DOHH2 (cell line): Measurements from ENCODE around the gene VASP.

ENCODE experiments used
- H3F3A ChIP-seq: fragments of 200-600 bp; sonication (generic), shearing (Covaris generic); 2 replicates; pipeline ENCODE4 v1.6.0; 2016; ENCODE audit warnings: antibody characterized with exemption, mild to moderate bottlenecking; ENCODE audit not compliant: control insufficient read depth, insufficient read depth
- H3K27ac ChIP-seq: fragments of 200-600 bp; sonication (generic); 2 replicates; pipeline ENCODE4 v1.5.1; 2014; ENCODE audit warnings: low read depth, mild to moderate bottlenecking, low read length, moderate library complexity
- H3K27me3 ChIP-seq: fragments of 200-600 bp; sonication (generic); 2 replicates; pipeline ENCODE4 v1.6.1; 2014; ENCODE audit warnings: mild to moderate bottlenecking, low read length, mixed read lengths; ENCODE audit not compliant: control insufficient read depth
- H3K36me3 ChIP-seq: fragments of 200-600 bp; sonication (generic); 2 replicates; pipeline ENCODE4 v1.6.1; 2014; ENCODE audit warnings: mild to moderate bottlenecking, low read length, moderate library complexity, mixed read lengths; ENCODE audit not compliant: control insufficient read depth
- H3K4me1 ChIP-seq: fragments of 200-600 bp; sonication (generic); 2 replicates; pipeline ENCODE4 v1.6.1; 2014; ENCODE audit warnings: mild to moderate bottlenecking, low read length, mixed read lengths; ENCODE audit not compliant: control insufficient read depth
- H3K4me2 ChIP-seq: fragments of 200-600 bp; sonication (generic); 2 replicates; pipeline ENCODE4 v1.6.0; 2014; ENCODE audit warnings: mild to moderate bottlenecking, low read length, moderate library complexity
- H3K4me3 ChIP-seq: fragments of 200-600 bp; sonication (generic); 2 replicates; pipeline ENCODE4 v1.5.1; 2014; ENCODE audit warnings: mild to moderate bottlenecking, low read length, mixed read lengths
- H3K79me2 ChIP-seq: fragments of 200-600 bp; sonication (generic); 2 replicates; pipeline ENCODE4 v1.6.1; 2014; ENCODE audit warnings: mild to moderate bottlenecking, low read length, mixed read lengths; ENCODE audit not compliant: control insufficient read depth
- H3K9me2 ChIP-seq: fragments of 200-600 bp; sonication (generic); replicated peaks from 2 replicates; pipeline ENCODE4 v1.6.1; 2014; ENCODE audit warnings: mild to moderate bottlenecking, low read length, mixed read lengths; ENCODE audit not compliant: control insufficient read depth
- H3K9me3 ChIP-seq: fragments of 200-600 bp; sonication (generic); 2 replicates; pipeline ENCODE4 v1.6.1; 2014; ENCODE audit warnings: antibody characterized with exemption, low read length, mixed read lengths; ENCODE audit not compliant: control insufficient read depth, insufficient read depth
- H4K20me1 ChIP-seq: fragments of 200-600 bp; sonication (generic); 2 replicates; pipeline ENCODE4 v1.6.0; 2014; ENCODE audit warnings: low read depth, mild to moderate bottlenecking, antibody characterized with exemption, low read length, moderate library complexity; ENCODE audit not compliant: control insufficient read depth, insufficient read depth
- CTCF ChIP-seq: fragments of 200-600 bp; sonication (generic); IDR thresholded peaks from one replicate; pipeline ENCODE4 v1.5.1; 2014; ENCODE audit warnings: antibody characterized with exemption, mild to moderate bottlenecking, low read depth, low read length; ENCODE audit not compliant: poor library complexity, severe bottlenecking
- EZH2phosphoT487 ChIP-seq: fragments of 200-600 bp; sonication (generic); IDR thresholded peaks from 2 replicates; pipeline ENCODE4 v1.6.1; 2017; ENCODE audit warnings: borderline replicate concordance, mild to moderate bottlenecking, antibody characterized with exemption, low read length, moderate library complexity, mixed read lengths

VASP gene

GRCh38 chr19:45514376-45515051, 7.2 kb downstream of the VASP start:
- peaks cover 66% of the 10 kb centered on the region for H3K79me2 ChIP-seq
- TF ChIP-seq CTCF, result no peak
- TF ChIP-seq EZH2phosphoT487, result no peak
- peaks cover 26% of the 10 kb centered on the region for H4K20me1 ChIP-seq
- H3K4me3 ChIP-seq, result peak overlapping the region; percentile 52
- H3K36me3 ChIP-seq, result peaks cover 21% of the 10 kb centered on the region
- H3K4me2 ChIP-seq, result peak overlapping the region; percentile 77
- no peaks in the 10 kb centered on the region for H3K9me3 ChIP-seq
- no peaks in the 10 kb centered on the region for H3K9me2 ChIP-seq
- peaks cover 62% of the 10 kb centered on the region for H3K4me1 ChIP-seq
- peak overlapping the region; percentile 65 for H3K27ac ChIP-seq
- H3F3A ChIP-seq, result peaks cover 21% of the 10 kb centered on the region
- H3K27me3 ChIP-seq, result no peaks in the 10 kb centered on the region

GRCh38 chr19:45515081-45515624, 7.9 kb downstream of the VASP start:
- Histone ChIP-seq H3K36me3 (peaks cover 21% of the 10 kb centered on the region), H3K27ac (peak overlapping the region; percentile 65), H3K4me2 (peak overlapping the region; percentile 77), H3K9me2 (no peaks in the 10 kb centered on the region), H3K4me1 (peaks cover 55% of the 10 kb centered on the region), H3K27me3 (no peaks in the 10 kb centered on the region), H3K4me3 (peak overlapping the region; percentile 52), H3K79me2 (peaks cover 60% of the 10 kb centered on the region), H4K20me1 (peaks cover 23% of the 10 kb centered on the region; the same call in 1 of the 2 replicates), H3K9me3 (no peaks in the 10 kb centered on the region), H3F3A (peaks cover 15% of the 10 kb centered on the region; the same call in 1 of the 2 replicates)
- TF ChIP-seq CTCF (no peak), EZH2phosphoT487 (no peak)

GRCh38 chr19:45515807-45516401, 8.6 kb downstream of the VASP start:
- Histone ChIP-seq H4K20me1 (peaks cover 22% of the 10 kb centered on the region; the same call in 1 of the 2 replicates), H3K9me2 (no peaks in the 10 kb centered on the region), H3K4me3 (no peak overlapping the region), H3K36me3 (peaks cover 24% of the 10 kb centered on the region), H3K4me1 (peaks cover 53% of the 10 kb centered on the region), H3K27ac (peak overlapping the region; percentile 65), H3K27me3 (no peaks in the 10 kb centered on the region), H3K4me2 (peak overlapping the region; percentile 77), H3F3A (peaks cover 13% of the 10 kb centered on the region; the same call in 1 of the 2 replicates), H3K79me2 (peaks cover 52% of the 10 kb centered on the region), H3K9me3 (no peaks in the 10 kb centered on the region)
- TF ChIP-seq EZH2phosphoT487, result no peak
- no peak for TF ChIP-seq CTCF
